GM19023 (cell line): ENCODE measurements around the gene CCR6.

Source experiments
- ATAC-seq: cut with Tn5 transposase; IDR thresholded peaks from one replicate; pipeline ENCODE4 v1.9.1; 2021; ENCODE audit warnings: mild to moderate bottlenecking, moderate library complexity; ENCODE audit not compliant: unreplicated experiment

Gene CCR6

DNA sequence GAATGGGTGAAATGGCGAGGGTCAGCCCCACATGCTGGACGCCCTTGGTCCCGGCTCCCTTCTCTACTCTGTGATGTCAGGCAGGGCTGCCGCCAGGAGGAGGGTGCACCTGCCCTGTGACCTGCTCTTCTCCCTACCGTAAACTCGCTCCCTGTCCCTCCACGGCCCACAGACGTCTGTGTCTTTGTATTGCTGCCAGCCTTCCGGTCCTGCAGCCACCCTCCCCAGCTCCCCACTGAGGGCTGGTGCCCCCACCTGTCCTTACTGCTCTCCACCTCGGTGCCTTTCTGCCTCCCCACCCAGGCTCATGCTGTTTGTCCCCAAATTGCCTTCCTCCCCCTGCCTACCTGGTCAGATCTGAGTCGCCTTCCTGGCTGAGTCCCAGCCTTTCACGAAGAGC, 4.1 kb upstream of the CCR6 start:
- no peak for ATAC-seq

DNA sequence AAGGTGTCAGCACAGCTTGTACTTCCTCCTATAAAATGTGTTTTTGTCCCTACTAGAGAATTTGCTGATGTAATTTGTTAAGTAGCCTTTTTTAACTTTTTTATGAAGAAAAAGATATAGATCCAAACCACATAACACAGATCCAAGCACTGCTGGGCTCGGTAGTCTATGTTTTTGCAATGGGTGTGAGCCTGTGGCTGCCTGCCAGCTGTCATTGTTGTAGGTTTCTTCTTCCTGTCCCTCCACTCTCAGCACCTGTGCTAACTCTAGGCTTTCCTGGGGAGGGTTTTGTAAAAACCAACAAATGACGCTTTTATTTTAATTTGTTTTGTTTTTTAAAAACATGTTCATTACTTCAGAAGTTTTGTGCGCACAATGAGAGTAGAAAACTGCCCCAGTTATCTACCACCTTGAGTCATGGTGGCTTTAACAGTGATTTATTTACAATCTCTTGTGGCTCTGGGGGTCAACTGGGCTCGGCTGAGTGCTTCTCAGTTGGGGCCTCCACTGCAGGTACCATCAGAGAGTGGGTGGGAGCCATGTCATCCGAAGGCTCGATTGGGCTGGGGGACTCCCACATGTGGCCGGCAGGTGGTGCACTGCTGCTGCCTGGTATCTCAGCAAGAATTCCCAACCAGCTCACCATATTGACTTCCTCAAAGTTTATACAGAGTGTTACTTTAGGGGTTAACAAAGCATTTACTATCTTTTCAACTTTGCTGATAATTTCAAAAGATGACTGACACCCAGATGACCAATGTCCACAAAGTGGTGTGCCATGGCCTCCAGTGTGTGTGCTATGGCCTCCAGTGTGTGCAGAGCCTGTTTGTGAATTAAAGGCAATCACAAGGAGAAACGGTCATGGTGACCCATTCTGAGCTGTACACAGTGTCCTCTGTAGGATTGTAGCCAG, 3.0 kb upstream of the CCR6 start:
- no peak for ATAC-seq

DNA sequence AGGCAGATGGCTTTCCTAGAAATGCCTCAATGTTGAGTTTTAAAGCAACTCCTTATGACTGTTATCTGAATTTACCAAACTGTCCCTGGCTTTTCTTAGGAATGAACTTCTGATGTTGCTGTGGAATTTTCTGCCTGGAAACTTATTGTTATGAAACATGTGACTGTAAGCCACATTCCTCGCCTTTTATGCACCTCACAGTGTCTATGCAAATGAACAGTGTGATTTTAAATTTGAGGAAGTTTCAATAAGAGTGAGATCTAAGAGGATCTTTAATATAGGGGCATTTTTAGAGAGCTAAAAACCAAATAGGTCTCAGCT, 2.4 kb upstream of the CCR6 start:
- ATAC-seq = no peak

DNA sequence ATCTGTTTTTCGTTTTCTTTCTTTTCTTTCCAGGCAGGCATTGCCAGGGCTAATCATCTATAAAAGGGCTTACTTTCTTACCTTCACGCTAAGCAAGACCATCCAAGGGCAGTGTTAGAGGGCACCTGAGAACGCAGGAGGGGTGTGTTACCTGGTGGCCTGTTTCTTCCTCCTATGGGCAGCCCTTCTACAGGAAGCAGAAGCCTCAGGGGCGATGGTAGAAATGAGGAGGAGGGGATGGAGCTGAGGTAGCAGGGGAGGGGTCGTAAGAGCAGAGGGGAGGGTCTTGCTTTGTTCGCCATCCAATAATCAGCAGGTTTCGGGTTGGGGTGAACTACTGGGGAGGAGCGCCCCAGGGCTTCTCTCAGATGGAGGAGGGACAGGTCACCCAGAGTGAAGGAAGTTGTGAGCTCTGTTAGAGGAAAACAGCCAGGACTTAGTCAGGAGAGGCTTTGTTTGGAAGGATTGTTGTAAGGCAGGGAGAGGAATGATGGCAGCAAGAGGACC, 1.5 kb upstream of the CCR6 start:
- no peak for ATAC-seq

DNA sequence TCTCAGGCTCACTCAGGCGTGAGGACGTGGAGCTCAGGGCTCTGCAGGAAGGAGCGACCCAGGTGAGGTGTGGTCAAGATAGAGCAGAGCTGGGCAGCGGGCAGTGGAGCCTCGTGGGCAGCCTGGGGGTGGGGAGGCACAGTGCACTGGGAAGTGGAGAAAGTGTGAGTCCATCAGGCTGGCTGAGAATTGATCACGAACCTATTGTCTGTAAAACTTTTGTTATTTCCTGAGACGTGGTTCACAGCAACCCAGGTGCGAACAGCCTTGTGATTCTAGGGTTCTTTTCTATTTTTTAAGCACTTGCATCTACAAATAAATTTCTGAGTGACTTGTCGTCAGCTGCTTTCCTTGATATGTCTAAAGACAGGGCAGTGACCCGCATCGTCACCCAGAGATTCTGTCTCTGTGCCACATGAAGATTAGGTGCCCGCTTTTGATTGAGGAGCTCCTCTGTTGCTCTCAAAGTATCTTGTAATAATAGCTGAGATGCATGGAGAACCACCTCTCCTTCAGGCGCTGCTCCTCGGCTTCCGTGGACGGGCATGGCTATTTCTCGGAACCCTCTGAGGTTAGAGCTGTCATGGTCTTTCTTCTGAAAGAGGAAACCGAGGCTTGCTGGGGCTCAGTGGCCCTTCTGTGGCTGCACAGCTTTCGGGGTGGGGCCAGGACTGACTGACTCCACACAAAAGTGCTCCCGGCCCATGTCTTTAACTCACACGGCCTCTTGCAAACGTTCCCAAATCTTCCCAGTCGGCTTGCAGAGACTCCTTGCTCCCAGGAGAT, 662 bp upstream of the CCR6 start:
- peak; percentile 32 for ATAC-seq

DNA sequence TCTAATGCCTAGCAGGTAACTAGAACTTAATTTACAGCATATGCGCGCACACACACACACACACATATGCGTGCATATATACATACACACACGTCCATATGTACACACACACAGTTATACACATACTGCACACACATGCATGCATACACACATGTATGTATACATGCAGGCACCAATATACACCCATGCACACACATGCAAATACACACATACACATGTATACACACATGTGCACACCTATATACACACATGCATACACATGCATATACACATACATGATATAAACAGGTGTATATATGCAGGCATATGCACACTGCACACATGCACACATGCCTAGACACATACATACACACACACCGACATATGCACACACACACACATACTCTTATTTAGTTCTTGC, 1.9 kb downstream of the CCR6 start:
- ATAC-seq = no peak

DNA sequence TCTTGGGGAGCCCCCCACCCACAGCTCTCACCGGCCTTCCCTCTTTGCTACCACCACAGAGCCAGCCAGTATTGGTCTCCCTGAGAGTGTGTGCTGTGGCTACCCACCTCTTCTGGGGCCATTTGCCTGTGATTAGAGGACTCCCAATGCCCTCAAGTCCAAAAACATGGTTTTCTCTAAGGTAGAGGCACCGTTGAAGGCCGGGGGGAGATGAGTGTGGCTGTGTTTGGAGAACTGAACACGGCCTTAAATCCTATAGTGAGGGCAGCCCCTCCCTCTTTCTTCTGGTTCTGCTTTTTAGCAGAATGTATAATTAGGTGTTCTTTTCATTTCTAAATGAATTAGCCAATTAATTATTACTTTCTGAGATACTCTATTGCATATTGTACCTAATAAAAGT, 2.5 kb downstream of the CCR6 start:
- no peak for ATAC-seq

DNA sequence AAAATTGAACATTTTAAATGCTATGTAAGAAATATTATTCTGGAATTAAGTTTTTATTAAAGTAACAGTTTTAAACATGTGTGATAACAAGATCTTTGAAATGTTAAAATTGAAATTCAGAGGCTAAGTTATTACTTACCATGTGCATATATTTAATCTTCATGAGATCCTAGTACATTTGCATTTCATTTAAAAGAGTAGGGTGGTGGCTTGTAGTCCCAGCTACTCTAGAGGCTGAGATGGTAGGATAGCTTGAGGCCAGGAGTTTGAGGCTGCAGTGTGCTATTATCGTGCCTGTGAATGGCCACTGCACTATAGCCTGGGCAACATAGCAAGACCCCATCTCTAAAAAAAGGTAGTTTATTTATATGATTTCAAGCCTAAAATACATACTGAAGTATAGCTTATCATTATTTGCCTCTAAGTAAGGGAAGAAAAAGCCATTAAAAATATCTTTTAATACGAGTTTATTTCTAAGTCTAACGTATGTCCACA, 3.0 kb downstream of the CCR6 start:
- no peak for ATAC-seq

DNA sequence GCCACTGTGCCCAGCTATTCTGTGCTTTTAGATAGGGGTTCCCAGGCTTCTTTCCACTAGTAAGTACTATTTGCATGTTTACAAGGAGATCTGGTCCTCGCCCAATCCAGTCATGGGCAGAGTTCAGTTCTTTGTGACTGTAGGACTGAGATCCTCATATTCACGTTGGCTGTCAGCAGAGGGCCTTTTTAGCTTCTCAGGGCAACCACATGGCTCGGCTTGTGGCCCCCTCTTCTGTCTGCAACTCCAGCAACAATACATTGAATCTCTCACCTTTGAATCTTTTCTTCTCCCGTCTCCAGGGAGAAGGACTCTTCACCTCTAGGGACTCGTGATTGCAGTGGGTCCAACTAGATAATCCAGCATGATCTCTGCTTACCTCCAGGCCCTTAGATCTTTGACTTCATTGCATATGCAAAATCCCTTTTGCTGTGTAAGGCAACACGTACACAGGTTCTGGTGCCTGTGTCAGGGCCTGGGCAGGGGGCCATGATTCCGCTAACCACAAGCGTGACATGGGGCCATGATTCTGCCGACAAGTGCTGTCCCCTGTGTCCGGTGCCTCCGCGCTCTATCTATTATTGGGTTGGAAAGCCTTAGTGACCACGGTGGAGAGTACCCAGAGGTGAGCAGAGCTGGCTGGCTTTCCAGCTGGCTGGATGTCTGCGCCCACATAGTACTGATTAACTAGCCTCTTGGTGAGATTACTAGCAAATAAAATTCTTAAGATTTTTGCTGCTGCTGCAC, 5.1 kb downstream of the CCR6 start:
- ATAC-seq = peak; percentile 43

DNA sequence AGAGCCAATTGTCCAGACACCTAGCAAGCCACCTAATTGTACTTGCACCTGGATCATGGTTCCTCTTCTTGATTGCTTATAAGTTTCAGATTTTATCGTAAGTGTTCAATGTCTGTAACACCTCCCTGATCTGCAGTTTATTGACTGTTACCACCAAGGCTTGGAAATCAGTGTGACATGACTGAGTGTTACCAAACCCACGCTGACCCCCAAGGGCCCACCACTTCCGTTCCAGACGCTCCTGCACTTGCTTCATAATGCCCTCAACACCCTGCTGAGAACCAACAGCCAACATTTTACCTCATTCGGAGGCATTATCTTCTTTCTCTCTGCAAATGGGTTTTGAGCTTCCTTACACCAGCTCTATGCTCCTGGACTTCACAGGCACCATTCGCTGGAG, 6.3 kb downstream of the CCR6 start:
- ATAC-seq = no peak

DNA sequence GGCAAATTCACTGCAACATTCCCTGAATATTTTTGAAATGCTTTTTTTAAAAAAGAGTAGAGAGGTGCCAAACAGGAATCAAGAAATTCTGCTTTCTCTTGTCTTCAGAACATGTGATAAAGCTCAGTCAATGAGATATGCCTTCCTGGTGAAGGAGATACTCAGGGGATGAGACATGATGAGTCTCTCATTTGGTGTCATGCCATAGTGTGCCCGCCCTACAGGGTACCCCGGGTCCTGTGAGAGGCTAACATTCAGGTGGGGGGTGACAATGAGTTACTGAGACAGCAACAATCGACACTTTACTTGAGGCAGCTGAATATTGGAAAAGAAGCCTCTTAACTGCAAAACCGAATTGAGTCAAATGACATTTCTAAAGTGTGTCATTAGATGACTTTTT, 6.7 kb downstream of the CCR6 start:
- no peak for ATAC-seq

DNA sequence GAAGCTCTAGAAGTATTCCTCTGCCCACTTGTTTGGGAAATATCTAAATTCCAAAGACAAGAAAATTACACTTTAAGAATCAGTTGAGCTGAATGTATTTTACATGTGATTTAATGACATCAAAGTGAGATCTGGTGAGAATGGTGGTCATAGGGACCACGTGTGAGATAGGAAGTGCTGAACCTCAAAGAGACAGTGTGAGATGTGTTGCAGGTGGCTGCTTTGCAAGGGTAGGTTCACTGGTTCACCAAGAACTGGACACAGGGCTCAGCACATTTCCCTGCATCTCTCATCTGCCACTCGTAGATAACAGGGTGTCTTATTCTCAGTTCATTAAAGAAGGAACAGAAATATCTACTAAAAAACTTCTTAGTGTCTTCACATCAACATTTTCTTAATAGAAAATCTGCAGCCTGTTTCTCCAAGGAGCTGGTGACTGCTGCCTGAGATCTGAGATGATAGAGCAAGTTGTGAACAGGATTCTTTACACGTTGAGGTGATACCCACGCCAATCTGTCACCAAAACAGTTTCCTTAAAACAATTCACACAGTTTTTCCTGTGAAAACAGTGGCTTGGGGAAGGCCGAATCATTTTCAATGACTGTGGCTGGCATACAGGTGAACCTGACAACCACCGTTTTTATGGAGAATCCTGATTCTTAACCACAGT, 7.2 kb downstream of the CCR6 start:
- peak; percentile 35 for ATAC-seq

DNA sequence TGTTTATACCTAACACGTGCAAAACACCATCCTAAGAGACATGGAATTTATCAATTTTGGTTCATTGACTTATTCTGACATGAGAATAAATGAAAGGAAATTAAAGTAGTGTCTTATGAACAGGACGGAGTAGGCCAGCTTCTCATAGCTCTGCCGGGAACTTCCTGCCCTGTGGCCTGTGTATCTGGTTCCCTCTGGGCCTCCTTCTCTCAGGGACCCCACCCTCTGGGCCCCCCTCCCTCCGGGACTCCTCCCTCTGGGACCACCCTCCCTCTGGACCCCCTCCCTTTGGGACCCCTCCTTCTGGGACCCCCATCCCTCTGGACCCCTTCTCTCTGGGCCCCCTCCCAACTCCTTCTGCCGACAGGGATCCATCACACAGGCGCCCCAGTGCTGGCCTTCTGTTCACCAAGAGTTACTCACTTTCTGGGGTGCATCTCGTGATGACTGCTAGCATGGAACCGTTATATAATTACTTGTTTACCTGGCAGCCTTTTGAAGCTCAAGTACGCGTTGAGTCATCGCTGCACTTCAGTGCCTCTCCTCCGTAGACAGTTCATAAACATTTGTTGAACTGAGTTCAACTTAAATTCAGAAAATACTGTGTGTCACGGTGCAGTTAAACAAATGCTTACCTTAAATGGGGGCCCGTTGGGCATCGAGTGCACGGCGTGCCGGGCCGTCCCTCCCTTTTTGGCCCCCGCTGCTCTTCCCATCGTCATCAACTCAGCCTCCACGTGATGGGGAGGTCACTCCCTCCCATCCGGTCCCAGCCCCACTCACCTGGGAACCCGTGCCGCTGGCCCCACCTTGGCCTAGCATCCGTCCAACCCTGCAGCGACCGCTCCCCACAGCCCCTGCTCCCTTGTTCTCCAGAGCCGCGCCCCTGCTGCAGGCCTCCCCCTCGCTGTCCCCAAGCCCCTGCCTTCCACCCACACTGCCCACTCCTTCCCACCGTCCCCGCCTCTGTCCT, 8.1 kb downstream of the CCR6 start:
- ATAC-seq = no peak

DNA sequence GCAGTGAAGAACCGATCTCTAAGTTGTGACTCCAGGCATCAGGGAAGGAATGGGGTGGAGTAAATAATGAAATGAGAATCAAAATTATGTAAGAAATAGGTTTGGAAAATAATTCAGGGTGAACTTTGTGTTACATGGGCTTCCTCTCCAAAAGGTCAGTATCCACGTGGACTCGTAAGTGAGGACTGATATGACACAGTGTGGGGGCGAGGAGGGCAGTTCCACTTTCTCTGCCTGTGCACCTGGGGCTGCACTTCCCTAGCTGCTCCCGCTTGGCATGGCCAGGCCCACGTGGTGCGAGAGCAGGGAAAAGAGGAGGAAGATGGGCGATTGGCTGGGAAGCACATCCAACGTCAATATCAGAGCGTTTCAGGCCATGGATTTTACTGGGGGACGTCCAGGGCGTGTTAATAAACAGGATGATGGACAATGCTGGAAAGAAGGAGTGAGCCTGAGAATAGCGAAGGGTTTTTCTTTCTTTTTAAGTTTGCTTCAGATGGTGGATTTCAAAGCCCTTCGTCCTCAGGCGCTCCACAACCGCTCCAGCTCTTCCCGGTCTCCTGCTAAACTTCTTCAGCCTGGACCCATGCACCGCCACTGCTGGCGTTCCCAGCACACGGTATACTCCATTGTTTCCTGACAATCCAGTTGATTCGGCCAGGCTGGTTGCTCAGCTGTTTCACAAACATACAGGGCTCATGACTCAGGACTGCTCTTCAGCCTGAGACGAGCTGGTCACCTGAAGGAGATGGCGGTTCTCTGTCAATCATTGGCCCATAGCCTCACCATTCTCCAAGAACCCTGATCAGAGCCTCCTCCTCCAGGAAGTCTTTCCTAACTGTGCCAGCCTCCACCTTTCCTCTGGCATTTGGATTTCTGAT, 11.8 kb downstream of the CCR6 start:
- ATAC-seq = no peak

DNA sequence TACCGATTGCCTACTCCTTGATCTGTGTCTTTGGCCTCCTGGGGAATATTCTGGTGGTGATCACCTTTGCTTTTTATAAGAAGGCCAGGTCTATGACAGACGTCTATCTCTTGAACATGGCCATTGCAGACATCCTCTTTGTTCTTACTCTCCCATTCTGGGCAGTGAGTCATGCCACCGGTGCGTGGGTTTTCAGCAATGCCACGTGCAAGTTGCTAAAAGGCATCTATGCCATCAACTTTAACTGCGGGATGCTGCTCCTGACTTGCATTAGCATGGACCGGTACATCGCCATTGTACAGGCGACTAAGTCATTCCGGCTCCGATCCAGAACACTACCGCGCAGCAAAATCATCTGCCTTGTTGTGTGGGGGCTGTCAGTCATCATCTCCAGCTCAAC, 13.5 kb downstream of the CCR6 start:
- ATAC-seq = no peak

DNA sequence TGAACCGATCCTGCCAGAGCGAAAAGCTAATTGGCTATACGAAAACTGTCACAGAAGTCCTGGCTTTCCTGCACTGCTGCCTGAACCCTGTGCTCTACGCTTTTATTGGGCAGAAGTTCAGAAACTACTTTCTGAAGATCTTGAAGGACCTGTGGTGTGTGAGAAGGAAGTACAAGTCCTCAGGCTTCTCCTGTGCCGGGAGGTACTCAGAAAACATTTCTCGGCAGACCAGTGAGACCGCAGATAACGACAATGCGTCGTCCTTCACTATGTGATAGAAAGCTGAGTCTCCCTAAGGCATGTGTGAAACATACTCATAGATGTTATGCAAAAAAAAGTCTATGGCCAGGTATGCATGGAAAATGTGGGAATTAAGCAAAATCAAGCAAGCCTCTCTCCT, 14.2 kb downstream of the CCR6 start:
- ATAC-seq = no peak

DNA sequence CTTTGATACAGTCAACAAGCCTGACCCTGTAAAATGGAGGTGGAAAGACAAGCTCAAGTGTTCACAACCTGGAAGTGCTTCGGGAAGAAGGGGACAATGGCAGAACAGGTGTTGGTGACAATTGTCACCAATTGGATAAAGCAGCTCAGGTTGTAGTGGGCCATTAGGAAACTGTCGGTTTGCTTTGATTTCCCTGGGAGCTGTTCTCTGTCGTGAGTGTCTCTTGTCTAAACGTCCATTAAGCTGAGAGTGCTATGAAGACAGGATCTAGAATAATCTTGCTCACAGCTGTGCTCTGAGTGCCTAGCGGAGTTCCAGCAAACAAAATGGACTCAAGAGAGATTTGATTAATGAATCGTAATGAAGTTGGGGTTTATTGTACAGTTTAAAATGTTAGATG, 15.0 kb downstream of the CCR6 start:
- ATAC-seq = no peak

DNA sequence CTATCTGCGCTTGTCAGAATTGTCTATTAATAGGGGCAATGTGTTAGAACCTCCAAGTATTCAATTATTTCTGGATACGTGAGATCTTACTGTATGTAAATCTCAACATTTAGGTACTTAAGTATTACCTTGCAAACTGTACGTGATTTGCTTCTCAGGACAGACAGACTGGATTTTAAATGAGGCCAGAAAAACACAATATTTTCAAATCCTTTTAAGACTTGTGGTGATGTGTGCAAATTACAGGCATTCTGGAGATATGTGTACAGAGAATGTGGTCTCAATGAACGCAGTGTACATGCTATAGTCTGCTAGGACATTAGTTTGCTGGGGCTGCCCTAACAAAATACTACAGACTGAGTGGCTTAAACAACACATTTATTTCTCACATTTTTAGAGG, 16.9 kb downstream of the CCR6 start:
- no peak for ATAC-seq
